Measurements from ENCODE around the gene NFAM1.

The NFAM1 gene

GRCh38 chr22:42396621-42397331, 35.4 kb downstream of the NFAM1 start:
- H3K27ac ChIP-seq = peak overlapping the region; percentile 27 to 72
- no peak for DNase-seq (ENCODE audit: low spot score)
- TF ChIP-seq CTCF (IDR thresholded peaks at IDR 0.05) = no peak
- no peak overlapping the region for H3K4me3 ChIP-seq

- Histone ChIP-seq H3K4me3 (no peak overlapping the region), H3K27ac (no peak overlapping the region)
- DNase-seq (ENCODE audit: low spot score) = no peak
- no peak for TF ChIP-seq CTCF (IDR thresholded peaks at IDR 0.05)
These were observed 43.1 kb downstream of the NFAM1 start for GRCh38 chr22:42389143-42389542.

- no peak for DNase-seq (ENCODE audit: low spot score)
- no peak overlapping the region for H3K27ac ChIP-seq
- no peak for TF ChIP-seq CTCF (IDR thresholded peaks at IDR 0.05)
These were observed 43.9 kb downstream of the NFAM1 start for GRCh38 chr22:42388130-42388797.

GRCh38 chr22:42387631-42388030, 44.6 kb downstream of the NFAM1 start:
- no peak overlapping the region for H3K27ac ChIP-seq
- no peak for DNase-seq (ENCODE audit: low spot score)
- no peak for TF ChIP-seq CTCF (IDR thresholded peaks at IDR 0.05)
- no peak overlapping the region for H3K4me3 ChIP-seq

More at GRCh38 chr22:42388130-42388797, 43.9 kb downstream of the NFAM1 start:
- no peak overlapping the region for H3K4me3 ChIP-seq

- TF ChIP-seq CTCF (IDR thresholded peaks at IDR 0.05) = no peak
- no peak overlapping the region for H3K27ac ChIP-seq
- no peak for DNase-seq (ENCODE audit: low spot score)
- no peak overlapping the region for H3K4me3 ChIP-seq
These were observed 46.5 kb downstream of the NFAM1 start for GRCh38 chr22:42385696-42386095.

GRCh38 chr22:42384506-42384905, 47.7 kb downstream of the NFAM1 start:
- no peak for TF ChIP-seq CTCF (IDR thresholded peaks at IDR 0.05)
- Histone ChIP-seq H3K4me3 (no peak overlapping the region), H3K27ac (no peak overlapping the region)
- no peak for DNase-seq (ENCODE audit: low spot score)

Measured in coronary artery (tissue), 2 donors.